Neural crest cell (in vitro differentiated cells): ENCODE data around the gene PRKCA. TPM values are rescaled to one million over a fixed set of nuclear protein-coding genes. Genes with fewer than 3 reads are reported as not detected.

Experiments used
- DNase-seq: peaks from one replicate; pipeline ENCODE4 v3.0.0; 2021; ENCODE audit warnings: low read depth, mixed read lengths, low spot score
- H3K27ac Mint-ChIP-seq: one replicate; pipeline ENCODE4 v1.8.0; 2021; ENCODE audit warnings: mild to moderate bottlenecking, mixed read lengths; ENCODE audit not compliant: unreplicated experiment
- H3K27me3 Mint-ChIP-seq: 2 replicates; pipeline ENCODE4 v1.8.0; 2021; ENCODE audit warnings: low read depth, mild to moderate bottlenecking, mixed read lengths
- H3K36me3 Mint-ChIP-seq: 2 replicates; pipeline ENCODE4 v1.8.0; 2021; ENCODE audit warnings: low read depth, mild to moderate bottlenecking, mixed read lengths
- H3K4me1 Mint-ChIP-seq: 2 replicates; pipeline ENCODE4 v1.8.0; 2021; ENCODE audit warnings: mixed read lengths
- H3K4me3 Mint-ChIP-seq: one replicate; pipeline ENCODE4 v1.8.0; 2021; ENCODE audit warnings: mild to moderate bottlenecking, mixed read lengths
- H3K9me3 Mint-ChIP-seq: 2 replicates; pipeline ENCODE4 v1.8.0; 2021; ENCODE audit warnings: mixed read lengths
- CTCF ChIP-seq: fragments of 200-600 bp; sonication (generic); conservative IDR thresholded peaks from 2 replicates; pipeline ENCODE4 v1.5.0; 2021; ENCODE audit warnings: antibody characterized with exemption, mild to moderate bottlenecking
- total RNA-seq: library from RNA; stranded (reverse); gene quantifications from 2 replicates; pipeline ENCODE4 v1.2.1, GENCODE V29; 2021

The PRKCA gene
- total RNA-seq, 1 donor from 2014 or later: 22.7 TPM

DNA sequence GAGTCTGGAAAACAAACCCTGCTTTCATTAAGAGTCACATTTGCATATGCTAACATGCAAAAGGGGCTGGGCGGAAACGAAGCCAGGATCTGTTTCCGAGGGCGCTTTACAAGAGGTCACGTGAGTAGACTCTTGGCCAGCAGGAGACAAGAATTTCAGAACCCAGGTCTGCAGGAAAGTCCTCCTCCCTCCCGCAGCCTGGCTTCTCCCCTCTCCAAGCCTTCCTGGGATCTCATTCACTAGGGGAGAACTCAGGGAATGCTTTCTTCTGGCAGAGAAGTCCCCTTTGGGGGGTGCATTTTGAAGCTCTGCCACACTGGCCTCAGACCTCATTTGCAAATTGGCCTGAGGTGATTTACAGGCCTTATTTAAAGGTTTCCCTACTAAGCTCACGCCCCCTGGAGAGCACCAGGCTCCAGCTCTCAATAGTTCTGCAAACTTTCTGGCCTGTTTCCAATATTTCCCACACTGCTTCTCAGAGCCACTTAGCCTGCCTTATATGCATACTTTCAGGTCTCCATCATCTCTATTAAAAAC lies 475.3 kb downstream of the PRKCA start:
- peaks cover 28% of the 10 kb centered on the region for H3K4me1 Mint-ChIP-seq
- H3K27me3 Mint-ChIP-seq: no peaks in the 10 kb centered on the region
- H3K27ac Mint-ChIP-seq: no peak overlapping the region
- no peak for DNase-seq
- no peaks in the 10 kb centered on the region for H3K9me3 Mint-ChIP-seq
- TF ChIP-seq CTCF: no peak
- no peak overlapping the region for H3K4me3 Mint-ChIP-seq
- no peaks in the 10 kb centered on the region for H3K36me3 Mint-ChIP-seq

DNA sequence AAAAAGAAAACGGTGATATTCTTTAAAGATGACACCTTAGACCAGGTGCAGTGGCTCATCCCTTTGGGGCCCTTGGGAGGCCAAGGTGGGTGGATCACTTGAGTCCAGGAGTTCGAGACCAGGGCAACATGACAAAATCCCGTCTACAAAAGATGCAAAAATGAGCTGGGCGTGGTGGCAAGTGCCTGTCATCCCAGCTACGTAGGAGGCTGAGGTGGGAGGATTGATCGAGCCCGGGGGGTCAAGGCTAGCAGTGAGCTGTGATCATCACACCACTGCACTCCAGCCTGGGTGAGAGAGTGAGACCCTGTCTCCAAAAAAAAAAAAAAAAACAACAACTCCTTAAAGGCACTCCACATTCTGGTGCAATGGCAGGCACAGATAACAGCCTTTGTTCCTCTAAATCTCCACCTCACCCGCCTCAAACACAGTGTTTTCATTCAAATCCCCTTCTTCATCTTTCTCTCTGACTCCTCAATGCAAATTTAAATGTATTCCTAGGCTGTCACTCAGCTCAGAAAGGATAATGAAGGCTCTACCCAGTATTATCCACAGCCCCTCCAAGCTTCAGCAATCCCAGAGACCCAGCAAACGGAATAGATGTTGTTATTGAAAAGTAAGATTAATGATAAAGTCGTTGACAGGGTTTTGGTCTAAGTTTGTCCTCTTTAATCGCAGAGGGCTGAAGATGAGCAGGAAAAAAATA lies 476.3 kb downstream of the PRKCA start:
- no peak for DNase-seq
- Mint-ChIP-seq H3K27me3 (no peaks in the 10 kb centered on the region), H3K36me3 (no peaks in the 10 kb centered on the region), H3K27ac (no peak overlapping the region), H3K4me1 (peaks cover 28% of the 10 kb centered on the region), H3K4me3 (no peak overlapping the region), H3K9me3 (no peaks in the 10 kb centered on the region)
- no peak for TF ChIP-seq CTCF

- DNase-seq: no peak
- H3K36me3 Mint-ChIP-seq: no peaks in the 10 kb centered on the region
- no peak for TF ChIP-seq CTCF
- no peaks in the 10 kb centered on the region for H3K27me3 Mint-ChIP-seq
- no peak overlapping the region for H3K27ac Mint-ChIP-seq
- peaks cover 28% of the 10 kb centered on the region for H3K4me1 Mint-ChIP-seq
- no peak overlapping the region for H3K4me3 Mint-ChIP-seq
- H3K9me3 Mint-ChIP-seq: no peaks in the 10 kb centered on the region
Measured at GRCh38 chr17:66779237-66779606, 476.8 kb downstream of the PRKCA start.

GRCh38 chr17:66781135-66781534 lies 478.7 kb downstream of the PRKCA start:
- no peak for DNase-seq
- Mint-ChIP-seq H3K9me3 (no peaks in the 10 kb centered on the region), H3K27ac (no peak overlapping the region), H3K27me3 (no peaks in the 10 kb centered on the region), H3K4me1 (peaks cover 20% of the 10 kb centered on the region), H3K36me3 (no peaks in the 10 kb centered on the region), H3K4me3 (no peak overlapping the region)
- no peak for TF ChIP-seq CTCF

- peaks cover 5% of the 10 kb centered on the region for H3K36me3 Mint-ChIP-seq
- peaks cover 10% of the 10 kb centered on the region for H3K4me1 Mint-ChIP-seq
- no peak for TF ChIP-seq CTCF
- H3K27me3 Mint-ChIP-seq: no peaks in the 10 kb centered on the region
- no peak for DNase-seq
- no peaks in the 10 kb centered on the region for H3K9me3 Mint-ChIP-seq
- H3K27ac Mint-ChIP-seq: peak overlapping the region; percentile 43
- no peak overlapping the region for H3K4me3 Mint-ChIP-seq
Measured at GRCh38 chr17:66782851-66783250, 480.4 kb downstream of the PRKCA start.
